ENCODE measurements around the gene BDP1.
"Not testable (repeated sequence)": the region's sequence is repeated elsewhere in the genome, so short reads cannot be mapped to it uniquely, and the experiment has no call there.

BDP1 gene

GRCh38 chr5:71576241-71576640, 120.8 kb downstream of the BDP1 start:
- no peaks in the 10 kb centered on the region for H3K27me3 ChIP-seq (ENCODE audit: control insufficient read depth, insufficient read depth, low read length)
- H3K9ac ChIP-seq (ENCODE audit: low read length) = no peak overlapping the region
- H3K27ac ChIP-seq (ENCODE audit: low read length) = no peak overlapping the region
- H3K4me1 ChIP-seq (ENCODE audit: control insufficient read depth, low read depth, low read length) = peaks cover 4% of the 10 kb centered on the region
- H3K9me3 ChIP-seq (ENCODE audit: control insufficient read depth, low read depth, low read length) = no peaks in the 10 kb centered on the region
- no peaks in the 10 kb centered on the region for H3K36me3 ChIP-seq (ENCODE audit: control insufficient read depth, low read depth, low read length)
- no peak overlapping the region for H3K4me3 ChIP-seq (ENCODE audit: low read length)

- not testable (repeated sequence) for H3K36me3 ChIP-seq (ENCODE audit: control insufficient read depth, low read depth, low read length); H3K4me1 ChIP-seq (ENCODE audit: control insufficient read depth, low read depth, low read length); H3K27me3 ChIP-seq (ENCODE audit: control insufficient read depth, insufficient read depth, low read length); H3K4me3 ChIP-seq (ENCODE audit: low read length); H3K27ac ChIP-seq (ENCODE audit: low read length); H3K9me3 ChIP-seq (ENCODE audit: control insufficient read depth, low read depth, low read length); H3K9ac ChIP-seq (ENCODE audit: low read length)
Observed at GRCh38 chr5:71577839-71578238, 122.4 kb downstream of the BDP1 start.

- H3K27ac ChIP-seq (ENCODE audit: low read length) = no peak overlapping the region
- no peaks in the 10 kb centered on the region for H3K36me3 ChIP-seq (ENCODE audit: control insufficient read depth, low read depth, low read length)
- no peaks in the 10 kb centered on the region for H3K4me1 ChIP-seq (ENCODE audit: control insufficient read depth, low read depth, low read length)
- no peak overlapping the region for H3K4me3 ChIP-seq (ENCODE audit: low read length)
- H3K27me3 ChIP-seq (ENCODE audit: control insufficient read depth, insufficient read depth, low read length) = no peaks in the 10 kb centered on the region
- no peak overlapping the region for H3K9ac ChIP-seq (ENCODE audit: low read length)
- H3K9me3 ChIP-seq (ENCODE audit: control insufficient read depth, low read depth, low read length) = no peaks in the 10 kb centered on the region
Observed at GRCh38 chr5:71582945-71583584, 127.6 kb downstream of the BDP1 start.

GRCh38 chr5:71586052-71586940, 130.8 kb downstream of the BDP1 start:
- Histone ChIP-seq H3K27ac (ENCODE audit: low read length) (no peak overlapping the region), H3K36me3 (ENCODE audit: control insufficient read depth, low read depth, low read length) (no peaks in the 10 kb centered on the region), H3K27me3 (ENCODE audit: control insufficient read depth, insufficient read depth, low read length) (no peaks in the 10 kb centered on the region), H3K9me3 (ENCODE audit: control insufficient read depth, low read depth, low read length) (no peaks in the 10 kb centered on the region), H3K4me3 (ENCODE audit: low read length) (peak overlapping the region; percentile 79), H3K9ac (ENCODE audit: low read length) (peak overlapping the region; percentile 51), H3K4me1 (ENCODE audit: control insufficient read depth, low read depth, low read length) (no peaks in the 10 kb centered on the region)

GRCh38 chr5:71586941-71587765, 131.7 kb downstream of the BDP1 start, which contains the start of gene MCCC2:
TSS of gene MCCC2 (plus strand) at chr5:71587340. CDS start at chr5:71587426, 86 bp downstream.
- Histone ChIP-seq H3K4me3 (ENCODE audit: low read length) (peak within 1 kb of the TSS; percentile 79), H3K27me3 (ENCODE audit: control insufficient read depth, insufficient read depth, low read length) (no peaks in the 10 kb centered on the region), H3K9ac (ENCODE audit: low read length) (peak within 1 kb of the TSS; percentile 82), H3K27ac (ENCODE audit: low read length) (peak within 1 kb of the TSS; percentile 40), H3K9me3 (ENCODE audit: control insufficient read depth, low read depth, low read length) (no peaks in the 10 kb centered on the region), H3K36me3 (ENCODE audit: control insufficient read depth, low read depth, low read length) (no peaks in the 10 kb centered on the region), H3K4me1 (ENCODE audit: control insufficient read depth, low read depth, low read length) (no peaks in the 10 kb centered on the region)

- peak overlapping the region; percentile 79 for H3K4me3 ChIP-seq (ENCODE audit: low read length)
- no peaks in the 10 kb centered on the region for H3K4me1 ChIP-seq (ENCODE audit: control insufficient read depth, low read depth, low read length)
- no peaks in the 10 kb centered on the region for H3K9me3 ChIP-seq (ENCODE audit: control insufficient read depth, low read depth, low read length)
- H3K27ac ChIP-seq (ENCODE audit: low read length) = peak overlapping the region; percentile 40
- no peaks in the 10 kb centered on the region for H3K27me3 ChIP-seq (ENCODE audit: control insufficient read depth, insufficient read depth, low read length)
- peak overlapping the region; percentile 82 for H3K9ac ChIP-seq (ENCODE audit: low read length)
- H3K36me3 ChIP-seq (ENCODE audit: control insufficient read depth, low read depth, low read length) = no peaks in the 10 kb centered on the region
Observed at GRCh38 chr5:71587766-71588532, 132.5 kb downstream of the BDP1 start.

- Histone ChIP-seq H3K9me3 (ENCODE audit: control insufficient read depth, low read depth, low read length) (no peaks in the 10 kb centered on the region), H3K27me3 (ENCODE audit: control insufficient read depth, insufficient read depth, low read length) (no peaks in the 10 kb centered on the region), H3K36me3 (ENCODE audit: control insufficient read depth, low read depth, low read length) (no peaks in the 10 kb centered on the region), H3K4me1 (ENCODE audit: control insufficient read depth, low read depth, low read length) (no peaks in the 10 kb centered on the region), H3K27ac (ENCODE audit: low read length) (no peak overlapping the region), H3K4me3 (ENCODE audit: low read length) (peak overlapping the region; percentile 79), H3K9ac (ENCODE audit: low read length) (no peak overlapping the region)
Observed at GRCh38 chr5:71588533-71588885, 133.1 kb downstream of the BDP1 start.

- Histone ChIP-seq H3K27ac (ENCODE audit: low read length) (no peak overlapping the region), H3K27me3 (ENCODE audit: control insufficient read depth, insufficient read depth, low read length) (no peaks in the 10 kb centered on the region)
Observed at GRCh38 chr5:71589903-71590302, 134.5 kb downstream of the BDP1 start.

GRCh38 chr5:71591100-71591499, 135.6 kb downstream of the BDP1 start:
- no peak overlapping the region for H3K27ac ChIP-seq (ENCODE audit: low read length)
- no peaks in the 10 kb centered on the region for H3K9me3 ChIP-seq (ENCODE audit: control insufficient read depth, low read depth, low read length)
- no peaks in the 10 kb centered on the region for H3K36me3 ChIP-seq (ENCODE audit: control insufficient read depth, low read depth, low read length)
- H3K9ac ChIP-seq (ENCODE audit: low read length) = no peak overlapping the region
- H3K27me3 ChIP-seq (ENCODE audit: control insufficient read depth, insufficient read depth, low read length) = no peaks in the 10 kb centered on the region
- no peaks in the 10 kb centered on the region for H3K4me1 ChIP-seq (ENCODE audit: control insufficient read depth, low read depth, low read length)
- no peak overlapping the region for H3K4me3 ChIP-seq (ENCODE audit: low read length)

More at GRCh38 chr5:71589903-71590302, 134.5 kb downstream of the BDP1 start:
- H3K9me3 ChIP-seq (ENCODE audit: control insufficient read depth, low read depth, low read length) = no peaks in the 10 kb centered on the region
- no peaks in the 10 kb centered on the region for H3K36me3 ChIP-seq (ENCODE audit: control insufficient read depth, low read depth, low read length)
- no peaks in the 10 kb centered on the region for H3K4me1 ChIP-seq (ENCODE audit: control insufficient read depth, low read depth, low read length)
- no peak overlapping the region for H3K9ac ChIP-seq (ENCODE audit: low read length)
- no peak overlapping the region for H3K4me3 ChIP-seq (ENCODE audit: low read length)

GRCh38 chr5:71596169-71596568, 140.7 kb downstream of the BDP1 start:
- Histone ChIP-seq H3K4me1 (ENCODE audit: control insufficient read depth, low read depth, low read length) (no peaks in the 10 kb centered on the region), H3K36me3 (ENCODE audit: control insufficient read depth, low read depth, low read length) (peaks cover 5% of the 10 kb centered on the region), H3K27ac (ENCODE audit: low read length) (no peak overlapping the region), H3K9me3 (ENCODE audit: control insufficient read depth, low read depth, low read length) (no peaks in the 10 kb centered on the region), H3K27me3 (ENCODE audit: control insufficient read depth, insufficient read depth, low read length) (no peaks in the 10 kb centered on the region), H3K4me3 (ENCODE audit: low read length) (no peak overlapping the region), H3K9ac (ENCODE audit: low read length) (no peak overlapping the region)

GRCh38 chr5:71597001-71597400, 141.6 kb downstream of the BDP1 start:
- Histone ChIP-seq H3K27me3 (ENCODE audit: control insufficient read depth, insufficient read depth, low read length) (no peaks in the 10 kb centered on the region), H3K4me3 (ENCODE audit: low read length) (no peak overlapping the region), H3K9me3 (ENCODE audit: control insufficient read depth, low read depth, low read length) (no peaks in the 10 kb centered on the region), H3K9ac (ENCODE audit: low read length) (no peak overlapping the region), H3K36me3 (ENCODE audit: control insufficient read depth, low read depth, low read length) (peaks cover 5% of the 10 kb centered on the region), H3K27ac (ENCODE audit: low read length) (no peak overlapping the region), H3K4me1 (ENCODE audit: control insufficient read depth, low read depth, low read length) (no peaks in the 10 kb centered on the region)
